IPS-20b (cell line): ENCODE results near the gene PFDN5.

Experiments used
- H3K27ac ChIP-seq: one replicate; pipeline ENCODE4 v1.5.1; 2013; ENCODE audit warnings: low read length
- H3K27me3 ChIP-seq: 2 replicates; pipeline ENCODE4 v1.6.1; 2013; ENCODE audit warnings: mild to moderate bottlenecking, low read length, inconsistent platforms; ENCODE audit not compliant: insufficient read depth
- H3K36me3 ChIP-seq: 2 replicates; pipeline ENCODE4 v1.6.1; 2013; ENCODE audit warnings: low read depth, mild to moderate bottlenecking, inconsistent platforms, low read length, moderate library complexity; ENCODE audit not compliant: insufficient read depth
- H3K4me1 ChIP-seq: 2 replicates; pipeline ENCODE4 v1.6.1; 2013; ENCODE audit warnings: mild to moderate bottlenecking, control low read depth, inconsistent platforms, low read length, moderate library complexity; ENCODE audit not compliant: insufficient read depth
- H3K4me3 ChIP-seq: 2 replicates; pipeline ENCODE4 v1.5.1; 2013; ENCODE audit warnings: mild to moderate bottlenecking, low read length, inconsistent platforms
- H3K9ac ChIP-seq: 2 replicates; pipeline ENCODE4 v1.6.1; 2013; ENCODE audit warnings: low read depth, mild to moderate bottlenecking, inconsistent platforms, low read length, moderate library complexity
- H3K9me3 ChIP-seq: 2 replicates; pipeline ENCODE4 v1.6.1; 2013; ENCODE audit warnings: mild to moderate bottlenecking, low read depth, low read length, inconsistent platforms; ENCODE audit not compliant: insufficient read depth

The PFDN5 gene

GRCh38 chr12:53345486-53346188, 50.3 kb downstream of the PFDN5 start:
- Histone ChIP-seq H3K9ac (peak overlapping the region; percentile 71; the same call in 1 of the 2 replicates), H3K27me3 (peaks cover 33% of the 10 kb centered on the region), H3K9me3 (no peaks in the 10 kb centered on the region), H3K4me3 (peak overlapping the region; percentile 90), H3K4me1 (peaks cover 5% of the 10 kb centered on the region; the same call in 1 of the 2 replicates), H3K36me3 (no peaks in the 10 kb centered on the region), H3K27ac (no peak overlapping the region)

GRCh38 chr12:53346491-53346890, 51.1 kb downstream of the PFDN5 start:
- H3K27me3 ChIP-seq = peaks cover 33% of the 10 kb centered on the region
- H3K4me3 ChIP-seq = no peak overlapping the region
- no peaks in the 10 kb centered on the region for H3K9me3 ChIP-seq
- H3K27ac ChIP-seq = no peak overlapping the region
- H3K4me1 ChIP-seq = peaks cover 5% of the 10 kb centered on the region; the same call in 1 of the 2 replicates
- H3K36me3 ChIP-seq = no peaks in the 10 kb centered on the region
- H3K9ac ChIP-seq = no peak overlapping the region

GRCh38 chr12:53347905-53348304, 52.6 kb downstream of the PFDN5 start:
- H3K4me1 ChIP-seq = peaks cover 5% of the 10 kb centered on the region; the same call in 1 of the 2 replicates
- no peak overlapping the region for H3K27ac ChIP-seq
- H3K9ac ChIP-seq = no peak overlapping the region
- peaks cover 33% of the 10 kb centered on the region for H3K27me3 ChIP-seq
- H3K9me3 ChIP-seq = no peaks in the 10 kb centered on the region
- no peak overlapping the region for H3K4me3 ChIP-seq
- H3K36me3 ChIP-seq = no peaks in the 10 kb centered on the region
